ENCODE results near the gene OR8K1.

OR8K1 gene

DNA sequence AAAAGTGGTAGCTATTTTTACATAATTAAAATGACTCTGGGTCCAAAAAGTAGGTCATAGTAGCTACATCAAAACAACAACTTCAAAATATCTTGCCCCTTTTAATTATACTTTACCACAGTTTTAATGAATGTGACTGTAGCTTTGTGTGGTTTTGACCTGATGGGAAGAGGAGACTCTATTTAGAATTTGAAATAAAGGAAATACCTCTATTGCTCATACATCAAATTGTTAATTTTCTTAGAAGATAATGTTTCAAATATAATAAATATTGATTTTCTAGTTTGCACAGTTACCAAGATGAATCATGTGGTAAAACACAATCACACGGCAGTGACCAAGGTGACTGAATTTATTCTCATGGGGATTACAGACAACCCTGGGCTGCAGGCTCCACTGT, at the start of gene OR8K1:
OR8K1 (plus strand) TSS at position 301 of the 400 bp plus-strand sequence; CDS start at position 301, 0 bp downstream.
- no peak for DNase-seq (ENCODE audit: low read depth in 2 of 2)

DNA sequence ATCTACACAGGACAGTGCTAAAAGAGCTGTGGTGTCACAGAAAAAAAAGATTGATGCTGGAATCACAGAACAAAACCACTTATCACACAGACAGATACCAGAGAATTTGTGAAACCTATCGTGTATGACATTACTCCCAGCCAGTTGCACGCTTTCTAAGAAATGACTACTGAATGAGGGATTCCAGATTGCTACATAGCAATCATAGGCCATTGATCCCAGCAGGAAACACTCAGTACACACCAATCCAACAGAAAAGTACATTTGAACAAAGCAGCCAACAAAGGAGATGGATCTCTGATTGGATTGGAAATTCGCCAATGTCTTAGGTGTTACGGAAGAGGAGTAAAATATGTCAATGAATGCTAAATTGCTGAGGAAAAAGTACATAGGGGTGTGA, 48.9 kb upstream of the OR8K1 start:
- DNase-seq (ENCODE audit: low read depth in 2 of 2) = no peak

DNA sequence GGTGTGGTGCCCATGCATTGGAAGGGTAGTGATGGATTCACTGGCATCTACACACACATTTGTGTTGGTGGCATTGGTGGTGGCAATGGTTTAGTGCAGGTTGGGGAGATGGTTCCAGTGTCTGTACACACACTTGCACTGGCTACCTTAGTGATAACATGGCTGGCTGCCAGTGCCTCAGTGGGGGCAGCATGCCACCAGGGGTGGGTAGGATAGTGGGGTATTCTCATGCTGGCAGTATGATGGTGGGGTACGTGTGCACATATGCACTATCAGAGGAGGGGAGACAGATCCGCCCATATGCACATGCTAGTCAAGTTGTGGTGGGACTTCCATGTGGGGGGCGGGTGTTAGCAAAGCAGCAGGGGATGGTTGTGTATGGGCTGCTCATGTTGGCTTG, 38.0 kb upstream of the OR8K1 start:
- DNase-seq (ENCODE audit: low read depth in 2 of 2) = no peak

DNA sequence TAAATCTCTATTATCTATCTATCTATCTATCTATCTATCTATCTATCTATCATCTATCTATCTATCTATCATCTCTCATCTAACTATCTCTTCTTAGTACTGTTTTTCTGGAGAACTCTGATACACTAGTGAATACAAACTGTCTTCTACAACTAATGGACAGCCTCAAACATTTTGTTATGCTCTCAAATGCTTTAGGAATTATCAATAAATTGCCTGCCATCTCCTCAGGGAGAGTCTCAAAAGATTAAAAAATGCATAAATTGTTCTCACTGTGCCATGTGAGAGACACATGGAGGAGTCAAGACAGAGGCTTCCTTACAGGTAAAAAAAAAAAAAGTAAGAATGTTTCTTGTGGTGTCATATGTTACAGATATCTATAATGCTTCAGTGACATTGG, 31.0 kb upstream of the OR8K1 start, which contains the start of gene OR8K3:
OR8K3 (plus strand) TSS at position 301 of the 400 bp plus-strand sequence. CDS start 3,163 bp downstream, outside the sequence.
- no peak for DNase-seq (ENCODE audit: low read depth in 2 of 2)

DNA sequence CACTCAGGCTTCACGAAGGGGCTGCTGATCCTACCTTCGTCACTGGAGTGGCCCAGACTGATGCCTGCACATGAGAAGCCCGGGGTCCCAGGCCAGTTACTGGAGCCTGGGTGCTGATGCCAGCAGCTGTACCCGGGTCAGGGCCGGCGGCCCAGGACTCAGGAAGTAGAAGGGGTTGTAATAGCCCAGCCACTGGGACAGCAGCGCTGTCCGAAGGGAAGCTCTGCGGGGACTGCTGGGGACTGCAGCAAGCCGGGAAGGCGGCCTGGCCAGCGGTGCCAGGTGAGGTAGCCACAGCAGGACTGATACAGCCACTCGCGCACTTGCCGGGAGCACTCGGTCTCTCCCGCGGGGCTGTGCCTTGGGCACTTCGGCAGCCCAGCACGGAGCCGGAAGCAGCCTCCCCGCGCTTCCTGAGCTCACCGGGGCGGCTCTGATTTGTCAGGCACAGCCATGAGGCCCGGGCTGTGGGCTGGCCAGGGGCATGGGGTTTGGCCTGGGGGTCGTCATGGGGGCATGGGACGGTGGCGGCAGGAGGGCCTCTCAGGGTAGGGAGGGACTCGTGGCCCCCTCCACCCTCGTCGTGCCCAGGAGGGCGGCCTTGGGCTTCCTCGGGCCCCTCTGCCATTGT, 13.9 kb upstream of the OR8K1 start:
- no peak for DNase-seq (ENCODE audit: low read depth in 2 of 2)

DNA sequence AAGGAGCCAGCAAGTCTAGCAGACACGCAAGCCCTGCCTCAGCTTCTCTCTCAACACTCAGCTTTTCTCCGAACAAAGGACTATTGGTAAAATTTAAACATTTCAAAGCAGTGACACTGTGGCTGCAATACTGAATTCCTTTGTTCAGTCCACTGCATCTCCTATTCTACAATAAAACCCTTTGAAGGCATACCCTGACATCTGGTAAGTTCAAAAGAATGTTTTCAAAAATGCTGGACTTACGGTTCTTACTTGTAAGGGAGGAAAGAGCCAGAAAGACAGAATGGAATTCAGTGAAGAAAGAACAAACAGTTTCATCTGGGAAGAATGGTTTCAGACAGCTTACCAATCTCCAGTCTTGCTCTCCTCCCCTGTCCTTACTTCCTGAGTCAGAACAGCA, 12.7 kb upstream of the OR8K1 start:
- DNase-seq (ENCODE audit: low read depth in 2 of 2) = no peak

DNA sequence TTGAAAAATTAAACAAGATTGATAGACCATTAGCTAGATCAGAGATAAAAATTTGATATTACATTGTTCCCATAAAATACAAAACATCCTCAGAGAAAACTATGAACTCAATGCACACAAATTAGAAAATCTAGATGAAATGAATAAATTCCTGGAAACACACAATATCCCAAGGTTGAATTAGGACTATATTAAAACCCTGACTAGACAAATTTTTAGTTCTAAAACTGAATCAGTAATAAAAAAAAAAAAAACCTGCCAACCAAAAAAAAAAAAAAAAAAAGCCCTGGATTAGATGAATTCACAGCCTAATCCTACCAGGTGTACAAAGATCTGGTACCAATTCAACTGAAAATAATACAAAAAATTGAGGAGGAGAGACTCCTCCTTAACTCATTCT, 5.5 kb upstream of the OR8K1 start:
- DNase-seq (ENCODE audit: low read depth in 2 of 2) = no peak

DNA sequence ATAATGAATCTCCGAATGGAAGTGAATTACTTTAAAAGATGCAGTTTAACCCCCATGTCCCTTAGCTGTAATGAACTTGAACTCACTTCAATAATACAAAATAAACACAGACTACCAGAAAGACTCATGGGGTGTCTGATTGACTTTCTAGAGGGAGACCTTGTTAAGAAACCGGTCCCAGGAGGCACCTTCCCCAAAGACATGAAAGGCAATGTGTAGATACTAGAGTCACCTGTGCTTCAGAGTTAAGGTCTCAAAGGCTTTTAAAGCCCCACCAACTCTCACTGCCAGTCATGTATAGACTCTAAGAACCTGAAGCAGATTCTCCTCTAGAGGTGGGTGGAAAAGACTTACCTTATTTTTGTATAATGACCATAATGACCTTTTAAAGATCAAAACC, 8.2 kb downstream of the OR8K1 start, which contains the start of gene OR8J1:
OR8J1 (plus strand) TSS at position 301 of the 400 bp plus-strand sequence. CDS start 5,956 bp downstream, outside the sequence.
- DNase-seq (ENCODE audit: low read depth in 2 of 2) = no peak

DNA sequence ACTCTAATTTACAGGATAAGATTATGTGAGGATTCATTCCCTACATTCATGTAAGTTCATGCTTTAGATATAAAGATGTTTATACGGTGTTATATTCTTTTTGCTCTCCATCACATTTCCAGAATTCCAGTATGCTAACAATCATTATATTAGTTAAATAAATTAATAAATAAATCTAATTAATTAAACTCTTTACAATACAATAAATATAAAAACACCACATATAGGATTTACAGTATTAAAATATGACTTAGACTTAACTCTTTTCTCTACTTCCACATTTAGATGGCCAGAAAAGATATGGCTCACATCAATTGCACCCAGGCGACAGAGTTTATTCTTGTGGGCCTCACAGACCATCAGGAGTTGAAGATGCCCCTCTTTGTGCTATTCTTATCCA, 29.5 kb downstream of the OR8K1 start, which contains the start of gene OR8U1:
OR8U1 (plus strand) TSS at position 301 of the 400 bp plus-strand sequence; CDS start at position 301, 0 bp downstream.
- DNase-seq (ENCODE audit: low read depth in 2 of 2) = no peak

DNA sequence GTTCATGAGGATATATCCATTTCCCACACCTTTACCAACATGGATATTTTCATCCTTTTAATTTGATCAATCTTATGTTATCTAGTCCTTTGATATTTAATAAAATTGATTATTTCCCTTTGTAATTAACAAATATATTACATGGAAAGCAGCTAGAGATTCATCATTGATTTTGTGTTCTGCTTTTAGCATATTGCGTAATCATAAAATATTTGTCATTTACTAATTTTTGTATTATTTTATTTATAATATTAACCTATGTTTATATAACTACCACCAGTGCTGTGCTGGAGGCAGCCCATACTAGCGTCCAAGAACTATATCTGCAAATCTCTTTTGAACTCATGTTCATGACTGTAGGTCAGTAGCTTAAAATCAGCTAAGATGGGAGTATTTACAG, 34.3 kb downstream of the OR8K1 start:
- DNase-seq (ENCODE audit: low read depth in 2 of 2) = no peak

DNA sequence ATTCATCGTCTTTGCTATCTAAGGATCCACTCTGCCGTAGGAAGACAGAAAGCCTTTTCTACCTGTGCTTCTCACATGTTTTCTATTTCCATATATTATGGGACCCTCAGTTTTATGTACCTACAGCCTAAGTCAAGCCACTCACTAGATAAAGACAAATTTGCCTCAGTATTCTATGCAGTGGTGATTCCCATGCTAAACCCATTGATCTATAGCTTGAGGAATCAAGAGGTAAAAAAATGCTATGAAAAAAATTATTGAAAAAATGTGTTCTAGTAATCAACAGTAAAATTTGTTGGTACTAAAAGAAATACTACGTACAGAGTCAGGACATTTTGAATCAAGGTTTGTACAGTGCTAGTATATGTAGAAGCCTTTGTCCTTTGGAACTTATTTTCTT, 48.5 kb downstream of the OR8K1 start:
- DNase-seq (ENCODE audit: low read depth in 2 of 2) = no peak

DNA sequence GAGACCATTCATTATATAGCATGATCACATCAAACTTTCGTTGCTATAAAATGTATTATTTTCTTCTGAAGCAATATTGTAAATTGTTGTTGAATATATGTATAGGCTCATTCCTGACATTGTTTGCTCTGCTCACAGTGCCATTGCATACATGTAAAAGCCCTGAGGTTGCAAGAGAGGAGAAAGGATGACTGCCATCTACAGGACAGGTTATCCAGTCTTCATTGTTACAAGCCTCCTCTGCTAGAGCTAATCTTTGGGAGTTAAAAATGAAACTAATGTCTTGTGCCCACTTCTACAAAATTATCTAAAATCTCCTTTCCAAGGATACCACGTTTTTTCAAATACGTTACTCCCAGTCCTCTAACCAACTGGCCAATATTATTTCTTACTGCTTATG, 50.2 kb downstream of the OR8K1 start:
- DNase-seq (ENCODE audit: low read depth in 2 of 2) = no peak

Measured in stimulated activated CD8-positive, alpha-beta memory T cell treated with anti-CD3 and anti-CD28 coated beads, Interleukin-15, amount 100 ng/mL, for 48 hours (primary cell).